ENCODE results near the gene GIMAP5. TPM values are rescaled to one million over a fixed set of nuclear protein-coding genes. Genes with fewer than 3 reads are reported as not detected.

The GIMAP5 gene
- total and polyA plus RNA-seq, 2 experiments from 2014 or later, result 0.22 to 0.45 TPM

DNA sequence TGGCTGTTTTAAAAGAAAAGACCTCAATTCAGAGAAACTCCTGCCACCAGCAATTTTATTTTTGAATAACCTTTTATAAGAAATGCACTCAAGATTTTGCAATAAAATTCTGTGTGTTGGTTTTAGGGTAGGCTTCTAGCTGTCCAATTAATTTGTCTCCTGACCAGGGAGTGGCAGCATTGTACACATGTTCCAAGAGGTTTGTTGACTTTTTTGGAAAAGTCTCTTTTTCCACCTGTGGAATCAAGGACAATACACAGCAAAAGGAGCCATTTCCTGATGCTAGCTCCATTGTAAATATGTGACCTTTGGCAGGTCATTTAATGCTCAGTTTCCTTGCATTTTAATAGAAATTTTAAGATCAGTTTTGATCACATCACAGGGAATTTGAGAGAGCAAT lies 1.8 kb downstream of the GIMAP5 start:
- Histone ChIP-seq H3K27ac (no peak overlapping the region), H3K27me3 (peaks cover 35% of the 10 kb centered on the region), H3K4me3 (no peak overlapping the region), H3K36me3 (no peaks in the 10 kb centered on the region), H3K4me1 (ENCODE audit: low read depth) (peaks cover 9% of the 10 kb centered on the region), H3K9me3 (ENCODE audit: low read depth) (no peaks in the 10 kb centered on the region)
- no peak for DNase-seq (ENCODE audit: low read depth in 1 of 2, low spot score in 1 of 2)
- TF ChIP-seq, protein P1, sequence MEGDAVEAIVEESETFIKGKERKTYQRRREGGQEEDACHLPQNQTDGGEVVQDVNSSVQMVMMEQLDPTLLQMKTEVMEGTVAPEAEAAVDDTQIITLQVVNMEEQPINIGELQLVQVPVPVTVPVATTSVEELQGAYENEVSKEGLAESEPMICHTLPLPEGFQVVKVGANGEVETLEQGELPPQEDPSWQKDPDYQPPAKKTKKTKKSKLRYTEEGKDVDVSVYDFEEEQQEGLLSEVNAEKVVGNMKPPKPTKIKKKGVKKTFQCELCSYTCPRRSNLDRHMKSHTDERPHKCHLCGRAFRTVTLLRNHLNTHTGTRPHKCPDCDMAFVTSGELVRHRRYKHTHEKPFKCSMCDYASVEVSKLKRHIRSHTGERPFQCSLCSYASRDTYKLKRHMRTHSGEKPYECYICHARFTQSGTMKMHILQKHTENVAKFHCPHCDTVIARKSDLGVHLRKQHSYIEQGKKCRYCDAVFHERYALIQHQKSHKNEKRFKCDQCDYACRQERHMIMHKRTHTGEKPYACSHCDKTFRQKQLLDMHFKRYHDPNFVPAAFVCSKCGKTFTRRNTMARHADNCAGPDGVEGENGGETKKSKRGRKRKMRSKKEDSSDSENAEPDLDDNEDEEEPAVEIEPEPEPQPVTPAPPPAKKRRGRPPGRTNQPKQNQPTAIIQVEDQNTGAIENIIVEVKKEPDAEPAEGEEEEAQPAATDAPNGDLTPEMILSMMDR (IDR thresholded peaks at IDR 0.05; ENCODE audit: low read depth, low read length), result no peak

DNA sequence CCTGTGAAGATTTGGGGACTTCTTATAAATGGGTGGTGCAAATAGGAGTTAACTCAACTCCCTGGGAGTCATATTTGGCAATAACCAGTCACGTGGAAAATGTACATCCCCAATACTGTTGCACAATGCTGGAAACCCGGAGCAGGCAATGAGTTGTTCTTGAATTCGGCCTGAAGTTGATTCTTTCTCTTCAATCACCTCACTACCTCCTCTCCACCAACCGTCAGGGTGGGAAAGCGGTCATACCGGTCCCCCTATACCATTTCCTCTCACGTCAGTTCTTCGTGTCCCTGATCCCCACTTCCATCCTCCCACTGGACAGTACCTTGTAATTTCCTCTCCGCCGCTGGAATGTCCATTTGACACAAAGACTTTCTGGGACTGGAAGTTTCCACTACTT lies 2.8 kb downstream of the GIMAP5 start:
- peaks cover 10% of the 10 kb centered on the region for H3K4me1 ChIP-seq (ENCODE audit: low read depth)
- DNase-seq (ENCODE audit: low read depth in 1 of 2, low spot score in 1 of 2), result no peak
- no peak overlapping the region for H3K4me3 ChIP-seq
- peaks cover 41% of the 10 kb centered on the region for H3K27me3 ChIP-seq
- H3K27ac ChIP-seq, result no peak overlapping the region
- H3K9me3 ChIP-seq (ENCODE audit: low read depth), result no peaks in the 10 kb centered on the region
- TF ChIP-seq, protein P1 (IDR thresholded peaks at IDR 0.05; ENCODE audit: low read depth, low read length), result no peak
- no peaks in the 10 kb centered on the region for H3K36me3 ChIP-seq

DNA sequence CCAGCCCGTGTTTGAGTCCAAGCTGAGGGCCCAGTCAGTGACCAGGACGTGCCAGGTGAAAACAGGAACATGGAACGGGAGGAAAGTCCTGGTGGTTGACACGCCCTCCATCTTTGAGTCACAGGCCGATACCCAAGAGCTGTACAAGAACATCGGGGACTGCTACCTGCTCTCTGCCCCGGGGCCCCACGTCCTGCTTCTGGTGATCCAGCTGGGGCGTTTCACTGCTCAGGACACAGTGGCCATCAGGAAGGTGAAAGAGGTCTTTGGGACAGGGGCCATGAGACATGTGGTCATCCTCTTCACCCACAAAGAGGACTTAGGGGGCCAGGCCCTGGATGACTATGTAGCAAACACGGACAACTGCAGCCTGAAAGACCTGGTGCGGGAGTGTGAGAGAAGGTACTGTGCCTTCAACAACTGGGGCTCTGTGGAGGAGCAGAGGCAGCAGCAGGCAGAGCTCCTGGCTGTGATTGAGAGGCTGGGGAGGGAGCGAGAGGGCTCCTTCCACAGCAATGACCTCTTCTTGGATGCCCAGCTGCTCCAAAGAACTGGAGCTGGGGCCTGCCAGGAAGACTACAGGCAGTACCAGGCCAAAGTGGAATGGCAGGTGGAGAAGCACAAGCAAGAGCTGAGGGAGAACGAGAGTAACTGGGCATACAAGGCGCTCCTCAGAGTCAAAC lies 5.2 kb downstream of the GIMAP5 start:
- Histone ChIP-seq H3K4me3 (no peak overlapping the region), H3K27ac (no peak overlapping the region), H3K4me1 (ENCODE audit: low read depth) (peaks cover 10% of the 10 kb centered on the region), H3K36me3 (no peaks in the 10 kb centered on the region), H3K27me3 (peaks cover 41% of the 10 kb centered on the region), H3K9me3 (ENCODE audit: low read depth) (no peaks in the 10 kb centered on the region)
- DNase-seq (ENCODE audit: low read depth in 1 of 2, low spot score in 1 of 2), result no peak
- TF ChIP-seq, protein P1 (IDR thresholded peaks at IDR 0.05; ENCODE audit: low read depth, low read length), result no peak

DNA sequence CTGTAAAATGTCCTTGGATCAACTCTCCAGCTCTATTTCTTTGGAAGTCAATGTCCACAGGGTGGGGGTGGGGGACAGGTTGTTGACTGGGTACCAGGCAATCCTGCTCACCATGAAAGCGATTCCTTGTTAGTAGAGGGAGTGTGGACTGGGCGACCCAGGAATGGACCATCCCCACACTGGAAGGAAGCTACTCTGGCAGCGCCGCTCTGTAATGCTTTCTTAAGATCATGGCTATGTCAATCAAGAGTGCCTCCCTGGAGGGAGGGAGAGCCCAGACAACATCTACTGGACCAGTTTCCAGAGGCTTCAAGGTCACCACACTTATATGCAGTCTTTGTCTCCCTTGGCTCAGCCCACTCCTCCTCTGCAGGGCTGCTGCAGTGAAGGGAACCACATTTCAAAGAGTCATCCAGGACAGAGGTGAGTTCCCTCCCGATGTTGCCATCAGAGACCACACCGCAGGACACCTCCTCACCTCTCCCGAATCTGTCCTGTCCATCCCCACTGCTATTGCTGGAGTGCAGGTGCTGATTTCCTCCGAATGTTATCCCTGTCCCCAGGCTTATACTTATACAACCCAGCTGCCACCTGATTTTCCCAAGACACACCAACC lies 6.9 kb downstream of the GIMAP5 start:
- H3K27me3 ChIP-seq, result peaks cover 24% of the 10 kb centered on the region

DNA sequence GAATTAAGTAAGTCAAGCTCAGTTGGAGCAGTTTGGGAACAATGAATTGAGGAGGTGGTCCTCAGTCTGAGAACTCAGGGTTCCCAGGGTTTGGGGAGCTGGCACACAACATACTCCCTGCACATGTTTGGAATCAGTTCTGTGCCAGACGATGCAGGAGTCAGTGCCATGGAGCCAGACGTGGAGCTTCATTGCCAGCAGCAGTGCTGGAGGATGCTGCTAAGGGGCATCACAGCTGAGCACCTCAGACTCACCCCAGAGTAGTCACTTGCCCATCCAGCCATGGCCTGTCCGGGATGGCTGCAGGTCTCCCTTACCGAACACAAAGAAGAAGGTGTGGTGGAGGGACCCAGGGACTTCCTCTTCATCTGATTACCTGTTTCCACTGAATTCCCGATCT lies 7.9 kb downstream of the GIMAP5 start:
- Histone ChIP-seq H3K9me3 (ENCODE audit: low read depth) (no peaks in the 10 kb centered on the region), H3K4me3 (no peak overlapping the region), H3K27me3 (peaks cover 23% of the 10 kb centered on the region), H3K36me3 (no peaks in the 10 kb centered on the region), H3K4me1 (ENCODE audit: low read depth) (peaks cover 10% of the 10 kb centered on the region), H3K27ac (no peak overlapping the region)
- TF ChIP-seq, protein P1 (IDR thresholded peaks at IDR 0.05; ENCODE audit: low read depth, low read length), result no peak
- no peak for DNase-seq (ENCODE audit: low read depth in 1 of 2, low spot score in 1 of 2)

More for the DNA sequence above, 6.9 kb downstream of the GIMAP5 start:
- H3K9me3 ChIP-seq (ENCODE audit: low read depth), result no peaks in the 10 kb centered on the region
- no peaks in the 10 kb centered on the region for H3K36me3 ChIP-seq
- H3K4me1 ChIP-seq (ENCODE audit: low read depth), result peaks cover 10% of the 10 kb centered on the region
- no peak overlapping the region for H3K4me3 ChIP-seq
- no peak overlapping the region for H3K27ac ChIP-seq
- DNase-seq (ENCODE audit: low read depth in 1 of 2, low spot score in 1 of 2), result no peak
- TF ChIP-seq, protein P1 (IDR thresholded peaks at IDR 0.05; ENCODE audit: low read depth, low read length), result no peak
